Natural killer cell (primary cell): Measurements from ENCODE around the gene SBK1. TPM values are rescaled to one million over a fixed set of nuclear protein-coding genes. Genes with fewer than 3 reads are reported as not detected.

Experiments
- ATAC-seq, 3 donors: fragments of 150-1000 bp in 2 of 3; fragments of 200-7000 bp in 1 of 3; cut with Tn5 transposase; 1 replicate in 1 of 3; 2 replicates in 2 of 3; pipeline ENCODE4 v1.10.0; 2021; ENCODE audit warnings: mild to moderate bottlenecking in 2 of 3, moderate library complexity in 2 of 3
- DNase-seq, 2 donors: peaks; one replicate each; pipeline versions ENCODE4 v3.0.0 to v3.0.0-alpha.2; 2013 to 2021; ENCODE audit warnings: mixed read lengths in 1 of 2
- H3K27ac ChIP-seq: one replicate; pipeline ENCODE4 v1.5.1; 2013; ENCODE audit warnings: mild to moderate bottlenecking, low read length
- H3K27me3 ChIP-seq: one replicate; pipeline ENCODE4 v1.6.1; 2013; ENCODE audit warnings: low read length; ENCODE audit not compliant: control insufficient read depth, insufficient read depth
- H3K36me3 ChIP-seq: one replicate; pipeline ENCODE4 v1.6.1; 2013; ENCODE audit warnings: low read length; ENCODE audit not compliant: control insufficient read depth, insufficient read depth
- H3K4me1 ChIP-seq: one replicate; pipeline ENCODE4 v1.6.1; 2013; ENCODE audit warnings: low read length; ENCODE audit not compliant: control insufficient read depth, insufficient read depth
- H3K4me3 ChIP-seq: one replicate; pipeline ENCODE4 v1.5.1; 2013; ENCODE audit warnings: low read length
- H3K9me3 ChIP-seq: one replicate; pipeline ENCODE4 v1.6.1; 2013; ENCODE audit warnings: low read length; ENCODE audit not compliant: control insufficient read depth, insufficient read depth
- H3K27ac Mint-ChIP-seq, 2 donors: one replicate each; pipeline ENCODE4 v1.8.0; 2022; ENCODE audit warnings: mild to moderate bottlenecking in 2 of 2, mixed read lengths in 2 of 2, moderate library complexity in 1 of 2
- H3K27me3 Mint-ChIP-seq, 2 donors: one replicate each; pipeline ENCODE4 v1.8.0; 2022; ENCODE audit warnings: low read depth in 2 of 2, mixed read lengths in 2 of 2
- H3K36me3 Mint-ChIP-seq: one replicate; pipeline ENCODE4 v1.8.0; 2022; ENCODE audit warnings: mixed read lengths
- H3K4me1 Mint-ChIP-seq, 2 donors: one replicate each; pipeline ENCODE4 v1.8.0; 2022; ENCODE audit warnings: mixed read lengths in 2 of 2
- H3K4me3 Mint-ChIP-seq: one replicate; pipeline ENCODE4 v1.8.0; 2022; ENCODE audit warnings: mild to moderate bottlenecking, moderate library complexity, mixed read lengths
- H3K9me3 Mint-ChIP-seq, 2 donors: one replicate each; pipeline ENCODE4 v1.8.0; 2022; ENCODE audit warnings: mixed read lengths in 2 of 2
- CTCF ChIP-seq: fragments of 200-600 bp; IDR thresholded peaks from one replicate; pipeline ENCODE4 v1.8.0; 2022; ENCODE audit warnings: antibody characterized with exemption
- WGBS: methylation state at CpG from one replicate; pipeline ENCODE4 v1.1.7; 2013; ENCODE audit warnings: missing lambda C conversion rate; ENCODE audit not compliant: insufficient coverage; 5-methylcytosine and 5-hydroxymethylcytosine counted together
- intact Hi-C: fragments of 100-400 bp; cut with micrococcal nuclease; formaldehyde crosslinking; loops from one replicate; pipeline ENCODE4 v1.14.2; 2022
- total RNA-seq, 4 donors: library from RNA; stranded (reverse); fragments of 120-200 nt in 1 of 4; gene quantifications; one replicate each; pipeline versions ENCODE4 v1.2.3 to v1.2.4, GENCODE V29; 2013 to 2022

The SBK1 gene
- total RNA-seq, 3 donors from 2014 or later (not counting 1 experiment from before 2014, with no cell fraction given): 59.3 to 60.9 (median 59.8) TPM

- WGBS: 82% methylated on average over 2 of the region's 2 CpGs
- Mint-ChIP-seq H3K4me3 (no peak overlapping the region), H3K4me1 (no peaks in the 10 kb centered on the region), H3K27ac (no peak overlapping the region), H3K9me3 (no peaks in the 10 kb centered on the region), H3K36me3 (no peaks in the 10 kb centered on the region), H3K27me3 (peaks cover 9 to 20% of the 10 kb centered on the region in 2 donors)
- intact Hi-C loops: no loop called here
- no peak overlapping the region for H3K27ac ChIP-seq
- no peaks in the 10 kb centered on the region for H3K27me3 ChIP-seq
- no peaks in the 10 kb centered on the region for H3K36me3 ChIP-seq
- no peaks in the 10 kb centered on the region for H3K9me3 ChIP-seq
- no peaks in the 10 kb centered on the region for H3K4me1 ChIP-seq
- DNase-seq: no peak
- no peak for ATAC-seq
- no peak overlapping the region for H3K4me3 ChIP-seq
- TF ChIP-seq CTCF: no peak
Measured at GRCh38 chr16:28267356-28267755, 25.0 kb upstream of the SBK1 start.

GRCh38 chr16:28273511-28273910 is 18.8 kb upstream of the SBK1 start:
- Mint-ChIP-seq H3K9me3 (no peaks in the 10 kb centered on the region), H3K27me3 (peaks cover 5 to 28% of the 10 kb centered on the region in 2 donors), H3K27ac (no peak overlapping the region), H3K4me3 (no peak overlapping the region), H3K4me1 (peaks cover 9 to 17% of the 10 kb centered on the region in 2 donors), H3K36me3 (no peaks in the 10 kb centered on the region)
- H3K27ac ChIP-seq: no peak overlapping the region
- H3K4me3 ChIP-seq: no peak overlapping the region
- DNase-seq: no peak
- no peaks in the 10 kb centered on the region for H3K36me3 ChIP-seq
- no peak for ATAC-seq
- no peaks in the 10 kb centered on the region for H3K27me3 ChIP-seq
- TF ChIP-seq CTCF: no peak
- 81% methylated on average over 4 of the region's 4 CpGs for WGBS
- intact Hi-C loops: no loop called here
- no peaks in the 10 kb centered on the region for H3K9me3 ChIP-seq
- peaks cover 19% of the 10 kb centered on the region for H3K4me1 ChIP-seq

GRCh38 chr16:28274676-28275075 is 17.6 kb upstream of the SBK1 start:
- 85% methylated on average over 4 of the region's 5 CpGs for WGBS
- Mint-ChIP-seq H3K4me3 (no peak overlapping the region), H3K9me3 (no peaks in the 10 kb centered on the region), H3K36me3 (no peaks in the 10 kb centered on the region), H3K27me3 (peaks cover 5 to 28% of the 10 kb centered on the region in 2 donors), H3K27ac (no peak overlapping the region), H3K4me1 (peaks cover 16 to 28% of the 10 kb centered on the region in 2 donors)
- H3K4me3 ChIP-seq: no peak overlapping the region
- no peaks in the 10 kb centered on the region for H3K36me3 ChIP-seq
- H3K27ac ChIP-seq: no peak overlapping the region
- ATAC-seq (no peak), DNase-seq (no peak)
- no peaks in the 10 kb centered on the region for H3K27me3 ChIP-seq
- TF ChIP-seq CTCF: no peak
- intact Hi-C loops: loop anchor here (5.0 kb wide), 1 partner anchor 278 kb away; the partner anchor contains the start of gene SGF29
- H3K4me1 ChIP-seq: peaks cover 31% of the 10 kb centered on the region
- no peaks in the 10 kb centered on the region for H3K9me3 ChIP-seq

GRCh38 chr16:28276301-28276700 is 16.0 kb upstream of the SBK1 start:
- intact Hi-C loops: loop anchor here (5.0 kb wide), 1 partner anchor 276 kb away; the partner anchor contains the start of gene SGF29
- Mint-ChIP-seq H3K27ac (no peak overlapping the region), H3K27me3 (peaks cover 5 to 28% of the 10 kb centered on the region in 2 donors), H3K36me3 (no peaks in the 10 kb centered on the region), H3K9me3 (no peaks in the 10 kb centered on the region), H3K4me1 (peaks cover 16 to 31% of the 10 kb centered on the region in 2 donors), H3K4me3 (peak overlapping the region; percentile 45)
- Histone ChIP-seq H3K36me3 (no peaks in the 10 kb centered on the region), H3K4me1 (peaks cover 31% of the 10 kb centered on the region), H3K9me3 (no peaks in the 10 kb centered on the region), H3K27ac (no peak overlapping the region), H3K4me3 (no peak overlapping the region), H3K27me3 (no peaks in the 10 kb centered on the region)
- no peak for DNase-seq
- no peak for ATAC-seq
- no peak for TF ChIP-seq CTCF
- WGBS: 91% methylated on average over 10 of the region's 11 CpGs
